Chondrocyte (in vitro differentiated cells): ENCODE data around the gene EVA1A. TPM values are rescaled to one million over a fixed set of nuclear protein-coding genes. Genes with fewer than 3 reads are reported as not detected.

Experiments
- DNase-seq: peaks from one replicate; pipeline ENCODE4 v3.0.0; 2021; ENCODE audit warnings: mixed read lengths, low spot score
- H3K27ac Mint-ChIP-seq: one replicate; pipeline ENCODE4 v1.8.0; 2021; ENCODE audit warnings: mild to moderate bottlenecking, moderate library complexity, mixed read lengths; ENCODE audit not compliant: unreplicated experiment
- H3K27me3 Mint-ChIP-seq: 2 replicates; pipeline ENCODE4 v1.8.0; 2021; ENCODE audit warnings: low read depth, mixed read lengths
- H3K36me3 Mint-ChIP-seq: 2 replicates; pipeline ENCODE4 v1.8.0; 2021; ENCODE audit warnings: low read depth, mixed read lengths
- H3K4me1 Mint-ChIP-seq: 2 replicates; pipeline ENCODE4 v1.8.0; 2021; ENCODE audit warnings: low read depth, mild to moderate bottlenecking, mixed read lengths
- H3K4me3 Mint-ChIP-seq: one replicate; pipeline ENCODE4 v1.8.0; 2021; ENCODE audit warnings: mild to moderate bottlenecking, moderate library complexity, mixed read lengths; ENCODE audit not compliant: unreplicated experiment
- H3K9me3 Mint-ChIP-seq: 2 replicates; pipeline ENCODE4 v1.8.0; 2021; ENCODE audit warnings: low read depth, mixed read lengths
- CTCF ChIP-seq: fragments of 200-600 bp; sonication (generic); IDR thresholded peaks from 2 replicates; pipeline ENCODE4 v1.5.0; 2021; ENCODE audit warnings: antibody characterized with exemption, mild to moderate bottlenecking, moderate library complexity
- total RNA-seq: library from RNA; stranded (reverse); gene quantifications from 3 replicates; pipeline ENCODE4 v1.2.1, GENCODE V29; 2021

The EVA1A gene
- total RNA-seq, 1 donor from 2014 or later: 19.8 TPM

DNA sequence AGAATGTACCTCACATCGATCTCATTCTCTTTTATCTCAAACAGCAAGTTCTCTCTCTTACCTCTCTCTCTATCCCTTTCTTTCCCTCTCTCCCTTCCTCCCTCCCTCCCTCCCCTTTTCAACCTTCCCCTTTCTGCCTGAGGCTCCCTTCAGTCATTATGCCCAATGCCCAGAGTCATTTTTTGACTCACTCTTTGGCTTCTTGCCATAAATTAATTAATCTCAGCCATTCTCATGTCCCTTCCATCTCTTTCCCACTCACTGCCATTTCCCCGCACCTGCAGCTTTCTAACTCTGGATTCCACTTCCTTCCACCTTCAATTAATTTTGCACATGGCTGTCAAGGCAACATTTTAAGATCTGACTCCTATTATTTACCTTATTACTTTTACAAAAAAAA, 60.1 kb downstream of the EVA1A start:
- H3K9me3 Mint-ChIP-seq: no peaks in the 10 kb centered on the region
- H3K27ac Mint-ChIP-seq: no peak overlapping the region
- H3K4me3 Mint-ChIP-seq: no peak overlapping the region
- peaks cover 23% of the 10 kb centered on the region for H3K4me1 Mint-ChIP-seq
- DNase-seq: no peak
- TF ChIP-seq CTCF: no peak
- H3K27me3 Mint-ChIP-seq: no peaks in the 10 kb centered on the region
- H3K36me3 Mint-ChIP-seq: peaks cover 1% of the 10 kb centered on the region

GRCh38 chr2:75499534-75499933, 61.2 kb downstream of the EVA1A start:
- Mint-ChIP-seq H3K9me3 (no peaks in the 10 kb centered on the region), H3K27me3 (no peaks in the 10 kb centered on the region), H3K4me1 (peaks cover 23% of the 10 kb centered on the region), H3K36me3 (peaks cover 1% of the 10 kb centered on the region), H3K27ac (no peak overlapping the region), H3K4me3 (no peak overlapping the region)
- no peak for TF ChIP-seq CTCF
- DNase-seq: no peak

- Mint-ChIP-seq H3K27me3 (no peaks in the 10 kb centered on the region), H3K4me3 (no peak overlapping the region)
- DNase-seq: no peak
Observed at GRCh38 chr2:75498907-75499306, 61.8 kb downstream of the EVA1A start.

GRCh38 chr2:75497256-75497655, 63.5 kb downstream of the EVA1A start:
- no peak for TF ChIP-seq CTCF
- no peaks in the 10 kb centered on the region for H3K27me3 Mint-ChIP-seq
- DNase-seq: no peak
- no peak overlapping the region for H3K27ac Mint-ChIP-seq
- H3K4me1 Mint-ChIP-seq: peaks cover 8% of the 10 kb centered on the region
- H3K36me3 Mint-ChIP-seq: peaks cover 6% of the 10 kb centered on the region
- no peaks in the 10 kb centered on the region for H3K9me3 Mint-ChIP-seq
- H3K4me3 Mint-ChIP-seq: no peak overlapping the region

More at GRCh38 chr2:75498907-75499306, 61.8 kb downstream of the EVA1A start:
- no peaks in the 10 kb centered on the region for H3K36me3 Mint-ChIP-seq
- H3K9me3 Mint-ChIP-seq: no peaks in the 10 kb centered on the region
- no peak for TF ChIP-seq CTCF
- H3K4me1 Mint-ChIP-seq: peaks cover 23% of the 10 kb centered on the region
- H3K27ac Mint-ChIP-seq: no peak overlapping the region

DNA sequence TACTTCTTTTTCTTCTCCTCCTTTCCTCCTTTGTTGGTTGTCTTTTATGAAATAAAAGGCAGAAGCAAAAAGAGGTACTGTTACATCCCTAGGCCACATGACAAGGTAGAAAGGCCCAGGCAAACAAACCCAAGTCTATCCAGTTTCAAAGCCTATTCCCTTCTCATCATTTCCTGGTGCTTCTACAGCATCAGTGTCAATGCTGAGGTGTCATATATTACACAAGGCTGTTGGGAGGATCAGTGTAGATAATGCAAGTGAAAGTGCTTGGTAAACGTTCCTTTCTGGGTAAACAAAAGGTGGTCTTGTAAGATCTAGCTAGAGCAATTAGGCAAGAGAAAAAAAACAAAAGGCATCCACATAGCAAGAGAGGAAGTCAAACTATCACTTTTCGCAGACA, 64.9 kb downstream of the EVA1A start:
- peaks cover 5% of the 10 kb centered on the region for H3K4me1 Mint-ChIP-seq

More for the DNA sequence above, 64.9 kb downstream of the EVA1A start:
- Mint-ChIP-seq H3K27ac (no peak overlapping the region), H3K4me3 (no peak overlapping the region), H3K9me3 (no peaks in the 10 kb centered on the region), H3K27me3 (no peaks in the 10 kb centered on the region), H3K36me3 (peaks cover 8% of the 10 kb centered on the region)
- no peak for DNase-seq
- no peak for TF ChIP-seq CTCF
